H9 (cell line): ENCODE data around the gene NKIRAS1. TPM values are rescaled to one million over a fixed set of nuclear protein-coding genes. Genes with fewer than 3 reads are reported as not detected.
A peak's percentile ranks its signal among the peaks of the same experiment; 100 is the strongest.

Experiments used
- DNase-seq: peaks from one replicate; pipeline ENCODE4 v3.0.0-alpha.2; 2017
- H2AFZ ChIP-seq: one replicate; pipeline ENCODE4 v1.6.1; 2013; ENCODE audit warnings: mild to moderate bottlenecking, low read length, control low read depth, moderate library complexity
- H2AK5ac ChIP-seq: 2 replicates; pipeline ENCODE4 v1.6.1; 2013; ENCODE audit warnings: low read length, control low read depth, mixed read lengths; ENCODE audit not compliant: insufficient read length
- H2BK120ac ChIP-seq: one replicate; pipeline ENCODE4 v1.6.1; 2013; ENCODE audit warnings: low read depth, mild to moderate bottlenecking, low read length, control low read depth, inconsistent platforms; ENCODE audit not compliant: poor library complexity, severe bottlenecking
- H2BK12ac ChIP-seq: 2 replicates; pipeline ENCODE4 v1.6.1; 2013; ENCODE audit warnings: low read length, control low read depth, mixed read lengths, low read depth; ENCODE audit not compliant: insufficient read length
- H2BK15ac ChIP-seq: 2 replicates; pipeline ENCODE4 v1.6.1; 2013; ENCODE audit warnings: low read depth, low read length, control low read depth
- H2BK20ac ChIP-seq: one replicate; pipeline ENCODE4 v1.6.1; 2013; ENCODE audit warnings: low read depth, mild to moderate bottlenecking, low read length, control low read depth, inconsistent platforms; ENCODE audit not compliant: poor library complexity, severe bottlenecking
- H2BK5ac ChIP-seq: 2 replicates; pipeline ENCODE4 v1.6.1; 2013; ENCODE audit warnings: low read length, control low read depth, mixed read lengths; ENCODE audit not compliant: insufficient read length
- H3K14ac ChIP-seq: 2 replicates; pipeline ENCODE4 v1.6.1; 2013; ENCODE audit warnings: low read length, control low read depth; ENCODE audit not compliant: insufficient read depth
- H3K18ac ChIP-seq: 2 replicates; pipeline ENCODE4 v1.6.1; 2013; ENCODE audit warnings: low read depth, mild to moderate bottlenecking, mixed read lengths, low read length, control low read depth; ENCODE audit not compliant: insufficient read length
- H3K23ac ChIP-seq: 2 replicates; pipeline ENCODE4 v1.6.1; 2013; ENCODE audit warnings: low read length, control low read depth, mixed read lengths, low read depth; ENCODE audit not compliant: insufficient read length
- H3K23me2 ChIP-seq: 2 replicates; pipeline ENCODE4 v1.6.1; 2013; ENCODE audit warnings: low read depth, mild to moderate bottlenecking, mixed read lengths, low read length, control low read depth; ENCODE audit not compliant: insufficient read length, poor library complexity, severe bottlenecking
- H3K27ac ChIP-seq: 2 replicates; pipeline ENCODE4 v1.5.1; 2013; ENCODE audit warnings: low read length, control low read depth, mixed read lengths, low read depth; ENCODE audit not compliant: insufficient read length
- H3K27me3 ChIP-seq: 2 replicates; pipeline ENCODE4 v1.6.1; 2013; ENCODE audit warnings: low read length, control low read depth, inconsistent platforms; ENCODE audit not compliant: insufficient read depth
- H3K4ac ChIP-seq: 2 replicates; pipeline ENCODE4 v1.6.1; 2013; ENCODE audit warnings: low read depth, mild to moderate bottlenecking, control low read depth, inconsistent platforms, low read length, moderate library complexity
- H3K4me1 ChIP-seq: 2 replicates; pipeline ENCODE4 v1.6.1; 2013; ENCODE audit warnings: low read length, control low read depth, inconsistent platforms; ENCODE audit not compliant: insufficient read depth
- H3K4me2 ChIP-seq: 2 replicates; pipeline ENCODE4 v1.6.1; 2013; ENCODE audit warnings: low read length, control low read depth, mixed read lengths; ENCODE audit not compliant: insufficient read length, insufficient read depth
- H3K56ac ChIP-seq: 2 replicates; pipeline ENCODE4 v1.6.1; 2013; ENCODE audit warnings: low read depth, mild to moderate bottlenecking, mixed read lengths, low read length, control low read depth; ENCODE audit not compliant: insufficient read length
- H3K79me1 ChIP-seq: 2 replicates; pipeline ENCODE4 v1.6.1; 2013; ENCODE audit warnings: low read depth, mild to moderate bottlenecking, moderate library complexity, low read length, control low read depth, inconsistent platforms; ENCODE audit not compliant: insufficient read depth, poor library complexity, severe bottlenecking
- H3K79me2 ChIP-seq: 2 replicates; pipeline ENCODE4 v1.6.1; 2013; ENCODE audit warnings: low read length, control low read depth, inconsistent platforms; ENCODE audit not compliant: insufficient read depth
- H3K9ac ChIP-seq: 2 replicates; pipeline ENCODE4 v1.6.1; 2013; ENCODE audit warnings: low read length, control low read depth, mixed read lengths; ENCODE audit not compliant: insufficient read length; ENCODE audit errors: extremely low read depth
- H3K9me3 ChIP-seq: one replicate; pipeline ENCODE4 v1.6.1; 2013; ENCODE audit warnings: low read depth, low read length, inconsistent platforms; ENCODE audit not compliant: control insufficient read depth
- H3T11ph ChIP-seq: one replicate; pipeline ENCODE4 v1.6.1; 2013; ENCODE audit warnings: mild to moderate bottlenecking, low read length, control low read depth, inconsistent platforms
- H4K20me1 ChIP-seq: one replicate; pipeline ENCODE4 v1.6.1; 2013; ENCODE audit not compliant: control insufficient read depth, insufficient read length, insufficient read depth
- H4K5ac ChIP-seq: 2 replicates; pipeline ENCODE4 v1.6.1; 2013; ENCODE audit warnings: low read depth, mild to moderate bottlenecking, mixed read lengths, low read length, control low read depth; ENCODE audit not compliant: insufficient read length
- H4K8ac ChIP-seq: replicated peaks from 2 replicates; pipeline ENCODE4 v1.6.1; 2013; ENCODE audit warnings: low read length, control low read depth, mixed read lengths, low read depth; ENCODE audit not compliant: insufficient read length
- H4K91ac ChIP-seq: 2 replicates; pipeline ENCODE4 v1.6.1; 2013; ENCODE audit warnings: low read depth, mild to moderate bottlenecking, moderate library complexity, mixed read lengths, low read length, control low read depth; ENCODE audit not compliant: insufficient read length
- H3K27ac Mint-ChIP-seq, 3 experiments: 2 replicates in 2 of 3; 3 replicates in 1 of 3; pipeline ENCODE4 v1.8.0; 2020 to 2021; ENCODE audit warnings: mixed read lengths in 3 of 3, mild to moderate bottlenecking in 1 of 3, moderate library complexity in 1 of 3
- H3K27me3 Mint-ChIP-seq: 2 replicates; pipeline ENCODE4 v1.8.0; 2021; ENCODE audit warnings: low read depth, mild to moderate bottlenecking, moderate library complexity, mixed read lengths
- H3K36me3 Mint-ChIP-seq, 3 experiments: 2 replicates in 2 of 3; 3 replicates in 1 of 3; pipeline ENCODE4 v1.8.0; 2020 to 2021; ENCODE audit warnings: low read depth in 3 of 3, mixed read lengths in 3 of 3; ENCODE audit not compliant: insufficient read depth in 1 of 3
- H3K4me1 Mint-ChIP-seq, 2 experiments: 2 replicates each; pipeline ENCODE4 v1.8.0; 2020; ENCODE audit warnings: mixed read lengths in 2 of 2
- H3K4me3 Mint-ChIP-seq, 2 experiments: 2 replicates in 1 of 2; 3 replicates in 1 of 2; pipeline ENCODE4 v1.8.0; 2020 to 2021; ENCODE audit warnings: mild to moderate bottlenecking in 2 of 2, mixed read lengths in 2 of 2, moderate library complexity in 1 of 2
- H3K9me3 Mint-ChIP-seq, 2 experiments: 2 replicates in 1 of 2; 3 replicates in 1 of 2; pipeline ENCODE4 v1.8.0; 2020; ENCODE audit warnings: mild to moderate bottlenecking in 2 of 2, mixed read lengths in 2 of 2, moderate library complexity in 1 of 2
- WGBS: extraction: QIAGEN DNeasy Blood & Tissue Kit; methylation state at CpG from one replicate; pipeline ENCODE4 v1.1.7; 2013; ENCODE audit warnings: missing lambda C conversion rate, low lambda C conversion rate, mixed read lengths; ENCODE audit not compliant: insufficient read length; ENCODE audit errors: extremely low coverage; 5-methylcytosine and 5-hydroxymethylcytosine counted together
- total RNA-seq: library from RNA; stranded (reverse); gene quantifications from 2 replicates; pipeline ENCODE4 v1.2.1, GENCODE V29; 2021
- TF ChIP-seq, protein P1 (sequence below): fragments of 200-600 bp; sonication (generic); conservative IDR thresholded peaks from 3 replicates; pipeline ENCODE4 v1.8.0; 2021; ENCODE audit warnings: antibody characterized with exemption, mild to moderate bottlenecking

NKIRAS1 gene
- total RNA-seq, 1 experiment from 2014 or later, result 6.1 TPM

DNA sequence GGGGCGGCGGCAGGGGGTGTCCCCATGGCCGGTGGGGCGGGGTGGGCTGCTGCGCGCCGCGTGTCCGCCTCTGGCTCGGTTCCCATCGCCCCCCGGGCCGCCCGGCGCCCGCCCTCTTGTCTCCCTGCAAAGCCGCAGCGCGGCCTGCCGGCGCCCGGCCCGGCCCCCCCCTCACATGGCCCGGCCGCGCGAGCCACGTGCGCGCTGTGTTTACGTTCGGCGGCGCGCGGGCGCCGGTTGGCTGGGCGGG, 28.8 kb upstream of the NKIRAS1 start:
- H3T11ph ChIP-seq, result no peak overlapping the region
- Mint-ChIP-seq H3K4me3 (peak overlapping the region; percentile 31; a peak in 3 of 5 replicates), H3K27ac (no peak overlapping the region), H3K36me3 (peaks cover 7 to 10% (median 7%) of the 10 kb centered on the region in 3 experiments; a peak in 5 of 7 replicates), H3K9me3 (peaks cover 0 to 2% of the 10 kb centered on the region in 2 experiments; a peak in 1 of 5 replicates), H3K4me1 (peaks cover 23 to 29% of the 10 kb centered on the region in 2 experiments), H3K27me3 (peaks cover 23% of the 10 kb centered on the region)
- no peaks in the 10 kb centered on the region for H4K20me1 ChIP-seq
- no peak overlapping the region for H4K91ac ChIP-seq
- no peak overlapping the region for H3K27ac ChIP-seq
- H3K4me2 ChIP-seq, result no peak overlapping the region
- no peak overlapping the region for H2BK12ac ChIP-seq
- WGBS, result no CpG with 5 or more reads among the region's 39 CpGs
- no peak for DNase-seq
- no peak overlapping the region for H2BK20ac ChIP-seq
- no peak overlapping the region for H2BK15ac ChIP-seq
- H3K9ac ChIP-seq, result no peak overlapping the region
- no peak overlapping the region for H3K56ac ChIP-seq
- H2BK120ac ChIP-seq, result no peak overlapping the region
- H3K4ac ChIP-seq, result no peak overlapping the region
- H2AK5ac ChIP-seq, result no peak overlapping the region
- H2BK5ac ChIP-seq, result no peak overlapping the region
- H3K4me1 ChIP-seq, result peaks cover 10% of the 10 kb centered on the region; the same call in 1 of the 2 replicates
- H3K79me2 ChIP-seq, result peaks cover 3% of the 10 kb centered on the region; the same call in 1 of the 2 replicates
- no peak overlapping the region for H3K23ac ChIP-seq
- H3K14ac ChIP-seq, result 0 out of 2 replicates have a peak overlapping the region, but pooled peaks have one; percentile 58
- H4K5ac ChIP-seq, result no peak overlapping the region
- no peaks in the 10 kb centered on the region for H3K9me3 ChIP-seq
- no peak overlapping the region for H2AFZ ChIP-seq
- H3K79me1 ChIP-seq, result peaks cover 3% of the 10 kb centered on the region
- no peak overlapping the region for H4K8ac ChIP-seq
- TF ChIP-seq, protein P1, sequence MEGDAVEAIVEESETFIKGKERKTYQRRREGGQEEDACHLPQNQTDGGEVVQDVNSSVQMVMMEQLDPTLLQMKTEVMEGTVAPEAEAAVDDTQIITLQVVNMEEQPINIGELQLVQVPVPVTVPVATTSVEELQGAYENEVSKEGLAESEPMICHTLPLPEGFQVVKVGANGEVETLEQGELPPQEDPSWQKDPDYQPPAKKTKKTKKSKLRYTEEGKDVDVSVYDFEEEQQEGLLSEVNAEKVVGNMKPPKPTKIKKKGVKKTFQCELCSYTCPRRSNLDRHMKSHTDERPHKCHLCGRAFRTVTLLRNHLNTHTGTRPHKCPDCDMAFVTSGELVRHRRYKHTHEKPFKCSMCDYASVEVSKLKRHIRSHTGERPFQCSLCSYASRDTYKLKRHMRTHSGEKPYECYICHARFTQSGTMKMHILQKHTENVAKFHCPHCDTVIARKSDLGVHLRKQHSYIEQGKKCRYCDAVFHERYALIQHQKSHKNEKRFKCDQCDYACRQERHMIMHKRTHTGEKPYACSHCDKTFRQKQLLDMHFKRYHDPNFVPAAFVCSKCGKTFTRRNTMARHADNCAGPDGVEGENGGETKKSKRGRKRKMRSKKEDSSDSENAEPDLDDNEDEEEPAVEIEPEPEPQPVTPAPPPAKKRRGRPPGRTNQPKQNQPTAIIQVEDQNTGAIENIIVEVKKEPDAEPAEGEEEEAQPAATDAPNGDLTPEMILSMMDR, result no peak
- peak overlapping the region; percentile 72 for H3K18ac ChIP-seq
- no peaks in the 10 kb centered on the region for H3K27me3 ChIP-seq
- H3K23me2 ChIP-seq, result peaks cover 11% of the 10 kb centered on the region
